HG02852 (cell line): Measurements from ENCODE around the gene BCL6.

Experiments used
- ATAC-seq: cut with Tn5 transposase; IDR thresholded peaks from one replicate; pipeline ENCODE4 v1.9.1; 2021; ENCODE audit warnings: mild to moderate bottlenecking, moderate library complexity; ENCODE audit not compliant: unreplicated experiment

The BCL6 gene

GRCh38 chr3:187719628-187720336 lies 25.5 kb downstream of the BCL6 start:
- no peak for ATAC-seq

DNA sequence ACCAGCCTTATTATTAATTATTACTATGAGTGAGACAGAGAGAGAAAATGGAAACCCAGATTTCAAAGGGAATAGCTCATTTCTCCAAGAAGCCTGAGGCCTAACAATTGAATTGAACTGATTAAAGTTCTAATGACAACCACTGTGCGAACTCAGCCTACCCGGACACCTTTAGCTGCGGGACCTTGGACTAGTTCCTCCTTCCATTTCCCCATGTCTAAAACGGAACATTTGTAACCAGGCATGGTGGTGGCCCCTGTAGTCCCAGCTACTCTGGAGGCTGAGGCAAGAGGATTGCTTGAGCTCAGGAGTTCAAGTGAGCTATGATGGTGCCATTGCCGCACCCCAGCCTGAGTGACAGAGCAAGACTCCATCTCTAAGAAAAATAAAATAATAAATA lies 26.5 kb downstream of the BCL6 start:
- no peak for ATAC-seq

DNA sequence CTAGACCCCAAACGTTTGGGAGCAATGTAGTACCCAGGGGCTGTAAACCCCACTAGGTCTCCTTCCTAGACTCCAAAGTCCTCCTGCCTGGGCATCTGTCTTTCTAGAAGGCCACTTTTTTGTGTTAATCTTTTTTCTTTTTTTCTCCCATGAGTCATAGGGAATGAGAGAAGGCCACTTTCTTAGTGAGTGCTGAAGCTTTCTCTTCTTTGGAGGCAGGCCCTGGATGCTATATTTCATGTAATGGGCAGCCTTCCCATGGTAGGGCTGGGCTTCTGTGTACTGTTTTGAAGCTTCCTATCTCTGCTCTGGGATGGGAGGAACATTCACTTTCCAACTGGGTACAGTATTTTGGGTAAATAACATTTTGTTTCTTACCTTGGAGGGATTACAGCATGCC lies 27.7 kb downstream of the BCL6 start:
- ATAC-seq: no peak

- ATAC-seq: peak; percentile 92
These were observed 30.8 kb downstream of the BCL6 start for GRCh38 chr3:187714404-187714979.

GRCh38 chr3:187713504-187713903 lies 31.8 kb downstream of the BCL6 start:
- ATAC-seq: no peak

DNA sequence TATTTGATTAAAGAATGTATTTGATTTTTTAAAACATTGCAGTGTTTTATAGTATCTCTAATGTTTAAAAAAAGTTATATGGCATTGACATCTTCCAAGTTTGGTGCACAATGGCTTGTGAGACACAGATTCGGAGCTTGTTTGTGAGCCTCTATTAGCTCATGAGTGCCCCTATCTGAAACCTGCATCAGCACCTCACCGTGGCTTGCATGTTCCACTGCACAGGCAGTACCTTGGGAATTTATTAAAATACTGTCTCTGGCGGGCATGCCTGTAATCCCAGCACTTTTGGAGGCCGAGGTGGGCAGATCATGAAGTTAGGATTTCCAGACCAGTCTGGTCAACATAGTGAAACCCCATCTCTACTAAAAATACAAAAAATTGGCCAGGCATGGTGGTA lies 36.1 kb downstream of the BCL6 start:
- no peak for ATAC-seq

DNA sequence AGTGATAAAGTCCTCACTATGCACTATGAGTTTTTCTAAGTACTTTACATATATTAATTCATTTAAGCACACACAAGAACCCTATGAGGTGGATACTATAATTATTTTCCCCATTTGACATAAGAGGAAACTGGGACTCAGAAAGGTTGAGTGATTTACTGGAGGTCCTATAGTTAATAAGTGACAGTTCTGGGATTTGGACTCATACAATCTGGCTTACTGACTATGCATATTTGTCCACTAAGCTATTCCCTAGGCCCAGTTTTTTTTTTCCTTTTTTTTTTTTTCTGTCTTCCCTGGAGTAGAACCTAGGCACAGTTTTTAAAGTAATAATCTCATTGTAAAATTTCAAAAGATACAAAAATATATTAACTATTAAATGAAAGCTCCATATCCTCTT lies 36.6 kb downstream of the BCL6 start:
- ATAC-seq: no peak

DNA sequence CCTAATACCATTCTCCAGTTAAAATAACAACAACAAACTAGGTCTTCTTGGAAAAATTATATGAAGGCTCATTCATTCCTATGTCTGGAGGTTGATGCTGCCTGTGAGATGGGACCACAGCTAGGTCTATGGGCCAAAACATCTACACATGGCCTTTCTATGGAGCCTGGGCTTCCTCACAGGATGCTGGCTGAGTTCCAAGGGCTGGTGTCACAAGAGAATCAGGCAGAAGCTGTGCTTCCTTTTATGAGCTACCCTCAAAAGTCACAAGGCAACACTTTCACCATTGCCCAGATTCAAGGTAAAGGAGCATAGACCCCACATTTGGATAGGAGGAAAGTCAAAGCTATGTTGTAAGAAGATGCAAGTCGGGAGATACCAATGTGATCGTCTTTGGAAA lies 38.3 kb downstream of the BCL6 start:
- ATAC-seq: no peak

DNA sequence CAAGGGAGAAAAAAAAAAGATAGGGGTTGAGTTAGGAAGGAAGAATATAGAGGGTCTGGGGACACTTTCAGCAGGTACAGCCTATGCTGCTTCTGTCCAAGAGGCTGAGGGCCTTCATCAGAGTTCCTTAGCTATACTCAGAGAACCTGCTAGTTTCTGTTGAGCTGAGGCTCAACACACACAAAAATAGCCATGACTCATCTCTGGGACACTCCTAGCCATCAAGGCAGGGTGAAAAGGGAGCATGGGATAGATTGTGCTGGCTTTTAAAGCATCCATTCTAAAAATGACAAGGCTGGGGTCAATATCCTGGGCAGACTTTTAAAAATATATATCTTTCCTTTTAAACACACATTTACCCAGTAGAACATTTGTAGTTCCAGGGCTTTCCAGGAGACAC lies 40.1 kb downstream of the BCL6 start:
- no peak for ATAC-seq

DNA sequence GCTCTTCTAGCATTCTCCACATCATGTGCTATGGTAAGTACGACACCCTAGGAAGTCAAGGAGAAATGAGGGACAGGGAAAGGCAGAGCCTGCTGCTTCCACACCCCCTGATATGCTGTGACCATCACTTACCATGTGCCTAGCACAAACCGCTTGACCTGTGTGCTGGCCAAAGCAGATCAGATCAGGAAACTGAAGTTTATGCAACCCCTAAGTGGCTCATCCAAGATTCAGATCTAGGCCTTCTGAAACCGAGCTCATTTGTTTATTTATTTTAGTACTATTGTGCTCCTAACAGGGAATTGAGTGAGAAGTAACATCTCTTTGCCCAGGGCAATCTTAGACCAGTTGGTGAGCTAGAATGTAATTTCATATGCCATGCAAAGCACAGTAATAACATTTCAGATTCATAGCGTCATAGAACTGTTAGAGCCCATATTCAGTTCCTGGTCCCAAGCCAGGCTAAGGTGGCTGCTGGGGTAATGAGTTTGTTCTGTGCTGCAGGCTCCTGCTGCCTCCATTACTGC lies 42.7 kb downstream of the BCL6 start, which contains the start of gene RTP2:
Gene RTP2, minus strand, starts transcription at position 51 of the 527 bp plus-strand sequence. CDS start 429 bp downstream, outside the sequence.
- ATAC-seq: no peak

DNA sequence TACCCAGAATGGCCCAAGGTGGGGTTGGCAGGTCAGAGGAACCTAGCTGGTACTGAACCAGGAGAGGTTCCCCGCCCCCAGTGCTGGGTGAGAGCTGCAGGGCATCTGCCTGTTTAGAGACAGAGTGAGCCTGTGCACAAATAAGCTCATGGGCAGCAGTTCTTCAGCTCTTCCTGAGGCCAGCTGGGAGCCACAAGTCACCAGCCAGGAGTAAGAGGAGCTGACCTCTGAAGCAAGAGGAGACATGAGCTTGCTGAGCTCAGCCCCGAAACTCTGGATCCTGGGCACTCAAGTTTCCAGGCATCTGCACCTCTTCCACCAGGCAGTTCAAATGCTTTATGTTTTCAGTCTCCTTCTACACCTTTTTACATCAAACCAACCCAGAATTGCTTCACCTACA lies 45.0 kb downstream of the BCL6 start:
- ATAC-seq: no peak

DNA sequence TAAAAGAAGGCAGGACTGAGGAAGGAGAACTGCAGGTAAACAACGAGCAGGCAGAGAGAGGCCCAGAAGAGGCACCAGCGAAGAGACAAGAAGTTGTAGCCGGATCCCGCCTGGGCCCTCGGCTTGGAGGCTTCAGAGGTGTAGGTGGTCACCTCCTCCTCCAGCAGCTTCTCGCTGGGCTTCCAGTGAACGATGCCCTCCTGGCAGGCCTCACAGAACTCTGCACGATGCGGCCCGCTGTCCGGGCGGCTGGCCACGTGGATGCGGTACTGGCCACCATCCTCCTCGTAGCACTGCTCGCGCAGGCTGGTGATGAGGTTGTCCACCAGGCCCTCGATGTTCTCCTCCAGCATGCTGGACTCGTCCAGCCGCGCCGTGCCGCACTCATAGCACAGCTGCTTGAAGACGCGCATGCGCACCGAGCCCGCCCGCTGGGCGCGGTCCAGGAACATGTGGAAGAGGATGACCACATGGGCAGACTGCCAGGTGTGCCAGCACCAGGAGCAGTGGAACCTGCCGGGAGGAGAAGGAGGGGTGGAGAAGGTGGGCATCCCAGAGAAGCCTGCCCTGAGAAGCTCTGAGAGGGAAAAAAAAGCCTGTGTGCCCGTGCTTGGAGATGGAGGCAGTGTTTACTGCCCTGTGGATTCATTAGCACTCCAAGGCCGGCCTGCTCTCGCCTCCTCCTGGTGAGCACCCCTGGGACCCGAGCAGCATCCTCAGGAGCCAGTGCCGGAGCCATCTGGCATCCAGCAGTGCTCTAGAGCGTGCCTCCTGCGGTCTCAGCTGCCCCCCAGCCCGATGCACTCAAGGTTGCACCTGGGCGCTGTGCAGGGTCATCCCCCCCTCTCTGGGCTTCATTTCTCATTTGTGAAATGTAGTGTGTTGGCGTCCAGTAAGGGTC lies 46.5 kb downstream of the BCL6 start:
- ATAC-seq: no peak

DNA sequence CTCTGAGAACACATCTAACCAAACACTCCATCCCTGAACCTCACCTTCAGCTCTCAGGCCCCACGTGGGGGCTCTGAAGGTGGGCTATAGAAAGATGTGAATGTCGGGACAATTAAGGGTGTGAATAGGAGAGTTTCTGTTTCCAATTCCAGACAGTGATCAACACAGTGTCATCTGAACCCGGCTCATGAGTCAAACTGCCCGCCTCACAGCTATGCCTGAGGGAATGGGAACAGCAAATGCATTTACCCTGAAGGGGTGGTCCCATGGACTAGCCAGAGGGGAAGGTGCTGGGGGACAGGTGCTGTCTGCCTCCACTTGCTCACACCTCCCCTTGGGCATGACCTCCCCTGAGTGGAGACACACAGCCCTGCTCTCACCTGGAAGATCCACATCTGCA lies 49.2 kb downstream of the BCL6 start:
- no peak for ATAC-seq

DNA sequence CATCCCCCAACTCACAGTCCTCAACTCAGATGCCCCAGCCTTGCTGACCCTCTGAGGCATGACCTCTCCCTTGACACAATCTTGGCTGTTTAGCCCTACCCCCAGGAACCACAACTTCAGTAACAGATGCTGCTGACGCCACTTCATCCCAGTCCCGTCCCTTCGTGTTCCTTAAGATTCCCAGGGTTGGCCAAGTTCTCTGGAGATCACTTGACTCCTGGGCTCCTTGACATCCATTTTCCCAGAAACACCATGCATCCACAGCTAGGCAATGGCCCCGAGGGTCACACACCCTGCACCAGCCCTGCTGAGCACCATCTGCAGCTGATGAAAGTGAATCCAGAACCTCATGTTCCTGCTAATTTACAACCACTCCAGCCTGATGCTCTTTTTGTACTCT lies 49.8 kb downstream of the BCL6 start:
- no peak for ATAC-seq

GRCh38 chr3:187694801-187695200 lies 50.5 kb downstream of the BCL6 start:
- no peak for ATAC-seq

GRCh38 chr3:187693431-187693830 lies 51.8 kb downstream of the BCL6 start:
- ATAC-seq: no peak

GRCh38 chr3:187689984-187690383 lies 55.3 kb downstream of the BCL6 start:
- no peak for ATAC-seq

GRCh38 chr3:187686621-187687273 lies 58.5 kb downstream of the BCL6 start:
- no peak for ATAC-seq

DNA sequence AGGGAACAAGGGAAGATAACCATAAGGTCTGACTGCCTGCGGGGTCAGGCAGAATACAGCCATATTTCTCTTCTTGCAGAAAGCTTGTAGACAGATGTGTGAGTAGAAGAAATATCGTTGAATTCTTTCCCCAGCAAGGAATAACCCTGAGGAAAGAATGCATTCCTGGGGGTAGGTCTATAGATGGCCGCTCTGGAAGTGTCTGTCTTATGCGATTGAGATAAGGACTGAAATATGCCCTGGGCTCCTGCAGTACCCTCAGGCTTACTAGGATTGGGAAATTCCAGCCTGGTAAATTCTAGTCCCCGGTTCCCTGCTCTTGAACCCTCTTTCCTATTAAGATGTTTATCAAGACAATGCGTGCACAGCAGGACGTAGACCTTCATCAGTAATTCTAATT lies 59.3 kb downstream of the BCL6 start:
- no peak for ATAC-seq

DNA sequence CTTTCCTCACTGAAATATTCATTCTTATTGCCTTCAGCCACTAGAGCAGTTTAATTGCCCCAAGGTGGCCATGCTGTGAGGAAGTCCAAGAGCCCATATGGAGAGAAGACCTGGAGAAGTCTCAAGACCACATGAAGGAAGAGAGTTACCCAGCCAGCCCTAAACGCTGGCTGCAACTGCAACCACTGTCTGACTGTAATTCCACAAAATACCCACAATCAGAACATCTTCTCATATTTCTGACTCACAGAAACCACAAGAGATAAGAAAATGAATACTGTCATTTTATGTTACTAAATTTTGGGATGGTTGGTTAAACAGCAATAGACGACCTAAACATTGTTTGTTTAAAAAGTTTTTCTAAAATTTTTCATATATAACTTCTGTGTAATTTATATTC lies 60.4 kb downstream of the BCL6 start:
- no peak for ATAC-seq

DNA sequence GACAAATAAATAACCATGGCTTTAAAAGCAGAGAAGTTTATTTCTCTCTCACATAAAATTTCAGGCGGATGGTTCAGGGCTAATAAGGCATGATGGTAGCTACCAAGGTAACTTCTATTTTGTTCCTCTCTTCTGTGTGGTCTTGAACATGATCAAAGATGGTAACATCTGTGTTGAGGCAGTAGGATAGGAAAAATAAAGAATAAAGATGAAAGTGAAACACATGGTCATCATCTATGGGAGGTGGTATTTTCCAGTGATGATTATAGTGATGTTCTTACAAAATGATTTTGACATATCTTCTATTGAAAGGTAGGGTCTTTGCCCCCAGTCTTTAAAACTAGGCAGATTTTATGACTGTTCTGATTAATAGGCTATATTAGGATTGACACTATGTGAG lies 60.8 kb downstream of the BCL6 start:
- no peak for ATAC-seq
